ENCODE measurements around the gene DNAAF5. TPM values are rescaled to one million over a fixed set of nuclear protein-coding genes. Genes with fewer than 3 reads are reported as not detected.

Gene DNAAF5
- total RNA-seq, 6 experiments from 2014 or later = 9.5 to 22.8 (median 10.5) TPM

- H3K27me3 ChIP-seq = no peaks in the 10 kb centered on the region
- H3K4me3 ChIP-seq = no peak overlapping the region
- ATAC-seq = peak in 1 of 4 donors; percentile 14
- H3K4me1 ChIP-seq = no peaks in the 10 kb centered on the region
- no peaks in the 10 kb centered on the region for H3K9me3 ChIP-seq
- 91% methylated on average over 11 of the region's 16 CpGs for WGBS (ENCODE audit: insufficient coverage, low coverage, low lambda C conversion rate, missing lambda C conversion rate)
- no peak for TF ChIP-seq CTCF (IDR thresholded peaks at IDR 0.05)
- H3K36me3 ChIP-seq = no peaks in the 10 kb centered on the region
- DNase-seq = no peak
- intact Hi-C loops (cut with DNase I) = no loop called here
- no peak overlapping the region for H3K27ac ChIP-seq
These were observed 12.8 kb upstream of the DNAAF5 start for GRCh38 chr7:713488-714230.

- TF ChIP-seq CTCF (IDR thresholded peaks at IDR 0.05) (no peak), POLR2A (IDR thresholded peaks at IDR 0.05) (no peak)
- peak in 1 of 4 donors; percentile 11 for ATAC-seq
- peak in 1 of 3 donors; percentile 31 for DNase-seq
- no peaks in the 10 kb centered on the region for H3K27me3 ChIP-seq
- no peak overlapping the region for H3K27ac ChIP-seq
- no peaks in the 10 kb centered on the region for H3K9me3 ChIP-seq
- no peak overlapping the region for H3K4me3 ChIP-seq
- 93% methylated on average over 3 of the region's 13 CpGs for WGBS (ENCODE audit: insufficient coverage, low coverage, low lambda C conversion rate, missing lambda C conversion rate)
- no peaks in the 10 kb centered on the region for H3K36me3 ChIP-seq
- intact Hi-C loops (cut with DNase I) = no loop called here
- no peaks in the 10 kb centered on the region for H3K4me1 ChIP-seq
These were observed 12.2 kb upstream of the DNAAF5 start for GRCh38 chr7:714251-714671.

- H3K4me1 ChIP-seq = no peaks in the 10 kb centered on the region
- no peak overlapping the region for H3K27ac ChIP-seq
- TF ChIP-seq POLR2A (IDR thresholded peaks at IDR 0.05) = no peak
- no peak for TF ChIP-seq CTCF (IDR thresholded peaks at IDR 0.05)
- WGBS (ENCODE audit: insufficient coverage, low coverage, low lambda C conversion rate, missing lambda C conversion rate) = 58% methylated on average over 8 of the region's 10 CpGs
- no peaks in the 10 kb centered on the region for H3K9me3 ChIP-seq
- no peaks in the 10 kb centered on the region for H3K27me3 ChIP-seq
- DNase-seq (peak in 1 of 3 donors; percentile 23), ATAC-seq (no peak)
- intact Hi-C loops (cut with DNase I) = no loop called here
- no peak overlapping the region for H3K4me3 ChIP-seq
- no peaks in the 10 kb centered on the region for H3K36me3 ChIP-seq
These were observed 10.3 kb upstream of the DNAAF5 start for GRCh38 chr7:716222-716621.

GRCh38 chr7:716636-717035 is 9.9 kb upstream of the DNAAF5 start:
- Histone ChIP-seq H3K27ac (no peak overlapping the region), H3K27me3 (no peaks in the 10 kb centered on the region), H3K36me3 (no peaks in the 10 kb centered on the region), H3K4me1 (no peaks in the 10 kb centered on the region), H3K4me3 (no peak overlapping the region), H3K9me3 (no peaks in the 10 kb centered on the region)
- intact Hi-C loops (cut with DNase I) = no loop called here
- ATAC-seq = no peak
- 76% methylated on average over 6 of the region's 11 CpGs for WGBS (ENCODE audit: insufficient coverage, low coverage, low lambda C conversion rate, missing lambda C conversion rate)
- no peak for TF ChIP-seq CTCF (IDR thresholded peaks at IDR 0.05)
- TF ChIP-seq POLR2A (IDR thresholded peaks at IDR 0.05) = no peak
- peak in 1 of 3 donors; percentile 15 for DNase-seq
